ENCODE data around the gene STK35.

- TF ChIP-seq CTCF (IDR thresholded peaks at IDR 0.05; ENCODE audit: low read length) = no peak
- TF ChIP-seq EZH2 (IDR thresholded peaks at IDR 0.05; ENCODE audit: borderline replicate concordance, low read length) = no peak
Observed at GRCh38 chr20:2138396-2138795, 36.8 kb downstream of the STK35 start.

All from OCI-LY1 (cell line).